Kidney epithelial cell (primary cell): ENCODE data around the gene MMP27. TPM values are rescaled to one million over a fixed set of nuclear protein-coding genes. Genes with fewer than 3 reads are reported as not detected.

ENCODE experiments used
- DNase-seq: peaks from one replicate; pipeline ENCODE4 v3.0.0-alpha.2; 2010; ENCODE audit warnings: low read depth
- H3K27me3 ChIP-seq: 2 replicates; pipeline ENCODE4 v1.6.0; 2011; ENCODE audit warnings: low read length; ENCODE audit not compliant: control insufficient read depth, insufficient read depth
- H3K36me3 ChIP-seq: 2 replicates; pipeline ENCODE4 v1.5.1; 2011; ENCODE audit warnings: low read length; ENCODE audit not compliant: control insufficient read depth, insufficient read depth
- H3K4me3 ChIP-seq: 2 replicates; pipeline ENCODE4 v1.5.1; 2011; ENCODE audit warnings: low read depth, mild to moderate bottlenecking, control low read depth, low read length
- total RNA-seq: library from RNA; depleted of rRNA; stranded (reverse); fragments of >200 nt; gene quantifications from 2 replicates; pipeline ENCODE4 v1.2.3, GENCODE V29; 2015
- TF ChIP-seq, protein P1 (sequence below): IDR thresholded peaks from 2 replicates; pipeline ENCODE4 v1.5.1; 2011; ENCODE audit warnings: mild to moderate bottlenecking, moderate library complexity, low read length, control low read depth, inconsistent platforms; ENCODE audit not compliant: insufficient read depth, poor library complexity, severe bottlenecking

Gene MMP27
- total RNA-seq, 1 donor from 2014 or later = not detected

DNA sequence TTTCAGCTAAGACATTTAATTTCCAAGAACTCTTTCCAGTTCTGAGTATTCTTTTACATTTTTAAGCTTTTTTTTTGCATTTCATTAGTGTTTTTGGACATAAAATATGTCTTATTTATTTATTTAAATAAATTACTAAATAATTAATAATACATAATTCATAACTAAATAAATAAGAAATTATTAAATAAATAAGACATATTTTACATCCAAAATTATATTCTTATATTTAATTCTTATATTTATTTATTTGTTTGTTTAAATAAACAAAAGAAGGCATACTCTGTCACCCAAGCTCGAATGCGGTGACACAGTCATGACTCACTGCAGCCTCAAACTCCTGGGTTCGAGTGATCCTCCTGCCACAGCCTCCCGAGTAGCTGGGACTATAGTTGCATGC lies 3.1 kb upstream of the MMP27 start:
- no peak for DNase-seq
- Histone ChIP-seq H3K27me3 (no peaks in the 10 kb centered on the region), H3K36me3 (no peaks in the 10 kb centered on the region), H3K4me3 (no peak overlapping the region)
- TF ChIP-seq, protein P1, sequence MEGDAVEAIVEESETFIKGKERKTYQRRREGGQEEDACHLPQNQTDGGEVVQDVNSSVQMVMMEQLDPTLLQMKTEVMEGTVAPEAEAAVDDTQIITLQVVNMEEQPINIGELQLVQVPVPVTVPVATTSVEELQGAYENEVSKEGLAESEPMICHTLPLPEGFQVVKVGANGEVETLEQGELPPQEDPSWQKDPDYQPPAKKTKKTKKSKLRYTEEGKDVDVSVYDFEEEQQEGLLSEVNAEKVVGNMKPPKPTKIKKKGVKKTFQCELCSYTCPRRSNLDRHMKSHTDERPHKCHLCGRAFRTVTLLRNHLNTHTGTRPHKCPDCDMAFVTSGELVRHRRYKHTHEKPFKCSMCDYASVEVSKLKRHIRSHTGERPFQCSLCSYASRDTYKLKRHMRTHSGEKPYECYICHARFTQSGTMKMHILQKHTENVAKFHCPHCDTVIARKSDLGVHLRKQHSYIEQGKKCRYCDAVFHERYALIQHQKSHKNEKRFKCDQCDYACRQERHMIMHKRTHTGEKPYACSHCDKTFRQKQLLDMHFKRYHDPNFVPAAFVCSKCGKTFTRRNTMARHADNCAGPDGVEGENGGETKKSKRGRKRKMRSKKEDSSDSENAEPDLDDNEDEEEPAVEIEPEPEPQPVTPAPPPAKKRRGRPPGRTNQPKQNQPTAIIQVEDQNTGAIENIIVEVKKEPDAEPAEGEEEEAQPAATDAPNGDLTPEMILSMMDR = no peak

DNA sequence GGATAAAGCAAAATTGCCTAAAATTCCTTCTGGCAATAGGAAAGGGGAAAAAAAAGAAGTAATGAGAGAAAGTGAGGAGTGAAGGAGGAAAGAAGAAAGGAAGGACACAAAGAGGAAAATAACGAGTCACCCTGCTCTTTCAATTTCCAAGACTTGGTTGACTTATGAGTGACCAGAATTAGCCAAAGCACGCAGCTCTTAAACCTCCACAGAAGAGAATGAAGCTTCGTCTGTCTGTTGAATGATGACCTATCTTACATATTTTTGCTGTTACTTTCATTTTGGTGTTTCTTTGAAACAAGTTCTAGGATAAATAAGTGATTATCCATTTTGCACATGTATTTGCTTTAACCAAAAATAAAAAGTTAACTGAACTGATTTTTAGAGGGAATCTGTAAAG lies 728 bp downstream of the MMP27 start:
- H3K27me3 ChIP-seq = no peaks in the 10 kb centered on the region
- DNase-seq = no peak
- TF ChIP-seq, protein P1 = no peak
- no peaks in the 10 kb centered on the region for H3K36me3 ChIP-seq
- no peak overlapping the region for H3K4me3 ChIP-seq

DNA sequence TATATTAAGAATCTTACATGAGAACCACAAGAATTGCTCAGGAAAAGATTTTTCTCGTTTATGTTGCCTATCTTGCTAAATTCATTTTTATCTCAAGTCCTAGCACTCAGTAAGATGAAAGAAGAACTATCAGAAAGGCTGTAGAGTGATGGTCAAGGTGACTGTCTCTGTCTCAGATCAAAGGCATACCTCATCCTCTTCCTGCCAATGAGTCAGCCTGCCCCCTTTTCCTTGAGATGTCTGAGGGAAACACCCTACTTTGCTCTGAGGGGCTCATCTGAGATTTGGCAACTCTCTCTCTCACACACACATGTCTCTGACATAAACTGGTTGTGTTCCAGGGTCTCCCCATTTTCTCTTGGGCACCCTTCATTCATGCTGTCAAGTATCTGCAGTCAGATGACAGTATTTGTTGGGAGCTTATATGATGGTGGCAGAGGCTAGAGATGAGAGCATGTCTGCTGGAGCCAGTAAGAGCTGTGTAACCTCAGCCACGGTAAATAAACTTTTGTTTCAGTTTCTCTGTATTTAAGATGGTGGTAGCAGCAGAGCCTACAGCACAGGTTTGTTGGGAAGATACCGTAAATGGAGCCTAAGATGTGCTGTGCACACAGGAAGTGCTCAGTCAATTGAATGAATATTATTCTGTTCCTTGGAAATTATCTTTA lies 1.6 kb downstream of the MMP27 start:
- no peak for DNase-seq
- no peaks in the 10 kb centered on the region for H3K27me3 ChIP-seq
- TF ChIP-seq, protein P1 = no peak

DNA sequence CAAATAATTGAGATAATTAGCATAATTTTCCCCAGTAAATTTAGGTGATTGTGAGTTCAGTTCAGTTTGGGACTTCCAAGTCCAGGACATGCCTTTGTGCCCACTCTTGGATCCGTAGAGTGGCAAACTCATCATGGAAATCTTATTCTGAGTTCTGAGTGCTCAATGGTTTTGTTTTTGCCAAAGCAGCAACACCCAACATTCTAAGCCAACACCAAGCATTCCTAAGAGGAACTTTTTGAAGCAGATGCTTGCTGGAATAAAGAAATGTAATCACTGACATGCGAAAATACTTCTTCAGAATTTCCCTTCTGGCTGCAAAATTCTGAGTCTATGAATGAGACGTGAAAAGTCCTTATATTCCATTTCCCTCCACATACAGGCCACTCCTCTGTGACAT lies 10.4 kb downstream of the MMP27 start:
- Histone ChIP-seq H3K36me3 (no peaks in the 10 kb centered on the region), H3K27me3 (no peaks in the 10 kb centered on the region), H3K4me3 (no peak overlapping the region)
- TF ChIP-seq, protein P1 = no peak
- DNase-seq = no peak

More for the DNA sequence above, 1.6 kb downstream of the MMP27 start:
- Histone ChIP-seq H3K4me3 (no peak overlapping the region), H3K36me3 (no peaks in the 10 kb centered on the region)

DNA sequence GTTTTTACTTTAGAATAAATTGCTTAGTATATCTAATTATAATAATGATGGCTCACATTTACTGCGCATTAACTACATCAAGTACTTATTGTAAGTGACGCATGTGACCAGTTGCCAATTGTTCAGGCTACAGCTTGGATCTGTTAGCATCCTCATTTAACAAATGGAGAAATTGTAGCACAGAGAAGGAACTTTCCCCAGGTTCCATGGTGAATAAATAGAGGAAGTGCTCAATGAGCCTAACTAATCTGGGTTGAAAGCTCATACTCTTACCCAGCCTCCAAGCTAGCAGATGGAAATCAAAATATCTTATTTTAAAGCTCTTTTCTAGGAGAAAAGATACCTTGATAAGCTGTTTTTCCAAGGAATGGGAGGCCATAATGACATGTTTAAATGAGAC lies 19.8 kb downstream of the MMP27 start:
- H3K4me3 ChIP-seq = no peak overlapping the region
- DNase-seq = no peak
- TF ChIP-seq, protein P1 = no peak
- no peaks in the 10 kb centered on the region for H3K27me3 ChIP-seq
- no peaks in the 10 kb centered on the region for H3K36me3 ChIP-seq

DNA sequence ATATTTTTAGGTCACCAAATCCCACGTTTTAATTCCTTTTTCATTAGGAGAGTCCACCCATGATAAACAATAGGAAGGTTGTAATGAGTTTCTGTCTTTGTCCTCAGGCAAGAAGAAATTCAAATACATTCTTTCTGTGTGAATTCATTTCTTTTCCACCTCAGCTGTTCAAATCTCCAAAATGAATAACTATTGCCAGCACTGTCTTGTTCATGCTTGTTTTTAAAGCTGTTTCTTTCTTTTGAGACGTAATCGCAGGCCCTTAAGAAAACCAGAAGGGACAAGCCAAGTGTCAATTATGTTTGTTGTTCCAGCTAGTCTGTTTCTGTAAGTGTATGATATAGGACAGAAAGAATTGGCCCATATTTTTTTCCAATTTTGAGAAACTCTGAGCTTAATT lies 20.2 kb downstream of the MMP27 start:
- TF ChIP-seq, protein P1 = no peak
- Histone ChIP-seq H3K36me3 (no peaks in the 10 kb centered on the region), H3K27me3 (no peaks in the 10 kb centered on the region), H3K4me3 (no peak overlapping the region)
- DNase-seq = no peak
